Inferior parietal cortex (tissue), 1 donor: Measurements from ENCODE around the gene ANKRD40.

Experiments
- DNase-seq: peaks from one replicate; pipeline ENCODE4 v3.0.0-alpha.2; 2016; ENCODE audit errors: extremely low spot score

Gene ANKRD40

GRCh38 chr17:50668025-50668837 lies 39.5 kb downstream of the ANKRD40 start:
- no peak for DNase-seq

DNA sequence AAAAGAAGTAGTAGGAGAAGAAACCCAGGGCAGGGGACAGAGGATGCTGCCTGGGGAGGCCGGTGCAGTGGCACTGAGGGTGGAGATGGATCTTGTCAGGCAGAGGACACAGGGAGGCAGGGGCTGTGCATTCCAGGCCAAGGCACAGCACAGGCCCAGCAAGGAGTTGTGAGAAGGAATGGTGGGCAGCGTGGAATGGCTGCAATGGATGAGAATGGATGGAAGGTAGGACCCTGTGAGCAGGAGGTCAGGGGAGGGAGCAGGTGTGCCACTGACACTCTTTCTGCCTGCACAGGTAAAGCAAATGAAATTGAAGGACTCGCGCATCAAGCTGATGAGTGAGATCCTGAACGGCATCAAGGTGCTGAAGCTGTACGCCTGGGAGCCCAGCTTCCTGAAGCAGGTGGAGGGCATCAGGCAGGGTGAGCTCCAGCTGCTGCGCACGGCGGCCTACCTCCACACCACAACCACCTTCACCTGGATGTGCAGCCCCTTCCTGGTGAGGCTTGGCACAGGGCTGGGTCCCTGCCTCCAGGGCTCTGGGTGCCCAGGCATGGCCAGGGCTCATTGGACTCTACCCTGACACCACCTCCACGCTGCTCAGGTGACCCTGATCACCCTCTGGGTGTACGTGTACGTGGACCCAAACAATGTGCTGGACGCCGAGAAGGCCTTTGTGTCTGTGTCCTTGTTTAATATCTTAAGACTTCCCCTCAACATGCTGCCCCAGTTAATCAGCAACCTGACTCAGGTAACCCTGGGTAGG lies 40.3 kb downstream of the ANKRD40 start:
- DNase-seq, result no peak

DNA sequence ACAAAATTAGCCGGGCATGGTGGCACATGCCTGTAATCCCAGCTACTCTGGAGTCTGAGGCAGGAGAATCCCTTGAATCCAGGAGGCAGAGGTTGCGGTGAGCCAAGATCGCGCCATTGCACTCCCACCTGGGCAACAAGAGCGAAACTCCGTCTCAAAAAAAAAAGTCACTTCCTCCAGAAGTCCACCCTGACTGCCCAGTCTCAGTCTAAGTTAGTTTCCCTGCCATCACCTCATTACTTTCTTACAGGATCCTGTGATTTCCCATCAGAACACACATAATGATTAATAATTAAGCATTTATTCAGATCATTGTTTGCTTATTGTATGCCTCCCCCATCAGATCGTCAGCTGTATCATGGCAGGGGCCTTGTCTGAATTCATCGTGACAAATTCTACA lies 41.4 kb downstream of the ANKRD40 start:
- no peak for DNase-seq

DNA sequence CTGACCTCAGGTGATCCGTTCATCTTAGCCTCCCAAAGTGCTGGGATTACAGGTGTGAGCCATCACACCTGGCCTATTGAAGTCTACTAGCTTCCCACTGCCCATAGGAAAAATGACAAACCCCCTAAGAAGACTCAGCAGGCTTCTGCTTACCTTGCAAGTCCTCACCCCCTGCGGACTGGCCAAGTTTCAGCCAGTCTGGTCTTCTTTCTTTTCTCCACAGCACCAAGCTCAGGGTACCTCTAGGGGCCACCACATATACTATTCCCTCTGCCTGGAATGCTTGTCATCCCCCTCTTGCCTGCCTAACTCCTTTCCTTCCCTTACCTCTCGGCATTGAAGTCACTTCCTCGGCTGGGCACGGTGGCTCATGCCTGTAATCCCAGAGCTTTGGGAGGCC lies 41.9 kb downstream of the ANKRD40 start:
- no peak for DNase-seq

DNA sequence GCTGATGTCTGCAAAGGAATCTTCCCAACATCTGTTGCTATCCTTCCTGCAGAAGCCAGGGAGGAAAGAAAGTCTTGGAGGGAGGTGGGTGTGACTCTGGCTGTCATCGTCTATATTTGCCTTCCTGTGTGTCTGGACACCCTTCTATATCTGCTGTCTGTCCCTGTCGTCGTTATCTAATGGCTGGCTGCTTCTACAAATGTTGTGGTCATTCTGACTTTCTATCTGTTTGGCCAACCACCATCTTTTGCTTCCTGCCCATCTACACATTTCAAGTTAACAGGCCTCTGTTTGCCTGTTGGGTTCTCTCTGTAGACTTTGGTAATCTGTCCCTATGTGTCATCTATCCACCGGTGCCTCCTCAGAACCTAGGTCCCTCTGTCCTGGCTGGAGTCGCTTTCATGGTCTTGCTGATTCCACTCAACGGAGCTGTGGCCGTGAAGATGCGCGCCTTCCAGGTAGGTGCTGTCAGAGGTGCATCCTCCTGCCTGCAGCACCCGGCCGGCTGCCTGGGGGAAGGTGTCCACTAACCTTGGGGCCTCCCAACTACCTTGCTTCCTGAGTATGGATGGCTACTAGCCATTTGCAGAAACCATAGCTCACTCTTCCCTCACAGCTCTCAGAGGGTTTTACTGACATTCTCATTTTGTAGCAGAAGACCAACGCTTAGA lies 42.8 kb downstream of the ANKRD40 start:
- DNase-seq, result no peak

- no peak for DNase-seq
These were observed 43.8 kb downstream of the ANKRD40 start for GRCh38 chr17:50663812-50664374.

- DNase-seq, result no peak
These were observed 45.0 kb downstream of the ANKRD40 start for GRCh38 chr17:50662632-50663225.

GRCh38 chr17:50661795-50662391 lies 45.8 kb downstream of the ANKRD40 start:
- DNase-seq, result peak; percentile 18

DNA sequence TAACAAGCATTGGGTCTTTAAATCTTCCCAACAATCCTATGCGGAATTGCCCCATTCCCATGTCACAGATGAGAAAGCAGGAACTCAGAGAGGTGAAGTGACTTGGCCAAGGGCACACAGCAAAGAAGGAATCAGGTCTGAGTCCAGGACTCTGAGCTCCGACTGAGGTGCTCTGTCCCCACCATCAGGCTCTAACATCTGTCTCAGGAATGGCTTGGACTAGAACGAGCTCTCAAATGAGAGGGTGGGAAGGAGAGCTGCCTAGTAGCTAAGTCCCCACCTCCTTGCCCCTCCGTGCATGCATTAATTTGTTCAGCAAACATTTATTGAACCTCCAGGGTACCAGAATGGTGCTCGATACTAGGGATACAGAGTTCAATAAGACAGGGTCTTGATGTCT lies 46.4 kb downstream of the ANKRD40 start:
- no peak for DNase-seq

DNA sequence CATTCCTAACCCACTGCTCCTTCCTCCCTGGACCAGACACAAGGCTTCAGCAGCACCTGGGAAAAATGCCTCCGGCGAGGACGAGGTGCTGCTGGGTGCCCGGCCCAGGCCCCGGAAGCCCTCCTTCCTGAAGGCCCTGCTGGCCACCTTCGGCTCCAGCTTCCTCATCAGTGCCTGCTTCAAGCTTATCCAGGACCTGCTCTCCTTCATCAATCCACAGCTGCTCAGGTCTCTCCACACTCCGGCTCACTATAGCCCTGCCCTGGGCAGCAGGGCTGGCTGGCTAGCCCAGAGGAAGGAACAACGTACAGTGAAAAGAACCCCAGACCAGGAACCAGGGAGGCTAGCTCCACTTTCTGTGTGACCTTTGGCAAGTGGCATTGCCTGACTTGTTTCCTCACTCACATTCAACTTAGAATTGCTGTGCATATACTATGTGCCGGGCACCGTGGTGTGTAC lies 46.8 kb downstream of the ANKRD40 start:
- no peak for DNase-seq

DNA sequence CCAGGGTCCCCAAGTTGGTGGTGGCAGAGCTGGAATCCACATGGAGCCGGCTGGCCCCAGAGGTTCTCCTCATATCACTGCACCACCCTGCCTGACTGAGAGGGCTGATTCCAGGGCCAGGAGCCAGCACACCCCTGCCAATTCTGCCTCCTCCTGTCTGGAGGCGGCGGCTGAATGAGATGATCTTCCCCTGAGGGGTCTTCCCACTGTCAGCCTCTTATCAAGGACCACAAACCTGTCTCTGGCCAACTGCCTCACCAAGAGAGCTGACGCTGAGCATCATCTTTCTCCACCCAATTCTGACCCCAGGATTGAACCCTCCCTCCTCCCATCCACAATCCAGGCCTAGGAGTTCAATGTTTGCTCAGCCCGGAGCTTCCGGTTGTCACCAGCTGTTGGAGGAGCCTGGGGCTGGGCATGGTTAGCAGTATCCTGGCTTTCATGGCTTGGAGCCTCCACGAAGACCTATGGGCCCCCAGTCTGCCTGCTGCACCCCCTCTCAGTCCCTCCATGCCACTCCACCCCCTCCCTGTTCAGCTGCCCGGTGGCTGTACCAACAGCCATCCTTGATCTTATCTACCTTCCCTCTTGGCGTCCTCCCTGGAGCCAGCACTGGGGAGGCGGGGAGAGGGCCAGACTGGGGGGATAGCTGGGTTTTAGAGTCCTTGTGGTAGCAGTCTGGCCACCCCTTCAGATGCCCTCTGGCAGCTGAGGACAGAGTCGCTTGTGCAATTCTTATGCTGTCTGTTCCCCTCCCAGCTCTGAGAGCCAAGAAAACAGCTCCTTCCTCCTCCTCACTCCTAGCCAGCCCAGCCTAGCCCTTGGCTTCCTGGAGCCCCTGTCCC lies 47.5 kb downstream of the ANKRD40 start:
- DNase-seq, result no peak

DNA sequence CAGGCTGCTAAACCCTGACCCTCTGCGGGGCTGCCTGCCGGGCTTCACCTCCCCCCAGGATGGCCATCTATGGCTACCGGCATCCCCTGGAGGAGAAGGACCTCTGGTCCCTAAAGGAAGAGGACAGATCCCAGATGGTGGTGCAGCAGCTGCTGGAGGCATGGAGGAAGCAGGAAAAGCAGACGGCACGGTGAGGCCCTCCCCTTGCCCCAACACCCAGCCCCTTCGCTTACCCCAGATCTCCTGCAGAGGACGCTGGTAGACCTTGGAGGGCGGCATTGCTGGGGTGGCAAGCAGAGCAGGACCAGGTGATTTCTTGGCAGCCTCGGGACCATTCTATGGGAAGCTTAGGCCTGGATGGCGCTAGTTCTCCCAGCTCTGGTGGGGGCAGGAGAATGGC lies 48.5 kb downstream of the ANKRD40 start:
- no peak for DNase-seq

DNA sequence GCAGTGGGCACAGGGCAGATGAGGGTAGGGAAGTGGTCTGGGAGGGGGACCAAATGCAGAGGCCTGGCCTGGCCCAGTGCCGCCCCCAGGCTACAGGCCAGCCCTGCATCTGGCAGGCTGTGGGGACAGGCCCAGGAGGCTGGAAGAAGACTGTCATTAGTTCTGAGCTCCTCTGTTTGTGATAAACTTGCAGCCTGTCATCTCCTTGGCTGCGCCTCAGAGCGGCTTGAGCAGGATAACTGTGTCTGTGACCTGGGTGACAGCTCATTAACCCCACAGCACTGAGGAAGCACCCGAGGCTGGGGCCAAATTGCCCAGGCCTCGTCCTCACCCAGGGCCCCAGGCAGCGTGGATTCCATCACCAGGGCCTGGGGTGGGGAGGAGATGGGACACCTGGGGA lies 49.1 kb downstream of the ANKRD40 start:
- no peak for DNase-seq

GRCh38 chr17:50657627-50658026 lies 50.1 kb downstream of the ANKRD40 start:
- DNase-seq, result no peak

- no peak for DNase-seq
These were observed 50.7 kb downstream of the ANKRD40 start for GRCh38 chr17:50657054-50657453.

GRCh38 chr17:50656509-50656908 lies 51.2 kb downstream of the ANKRD40 start:
- DNase-seq, result no peak

- DNase-seq, result no peak
These were observed 54.0 kb downstream of the ANKRD40 start for GRCh38 chr17:50653738-50654137.

DNA sequence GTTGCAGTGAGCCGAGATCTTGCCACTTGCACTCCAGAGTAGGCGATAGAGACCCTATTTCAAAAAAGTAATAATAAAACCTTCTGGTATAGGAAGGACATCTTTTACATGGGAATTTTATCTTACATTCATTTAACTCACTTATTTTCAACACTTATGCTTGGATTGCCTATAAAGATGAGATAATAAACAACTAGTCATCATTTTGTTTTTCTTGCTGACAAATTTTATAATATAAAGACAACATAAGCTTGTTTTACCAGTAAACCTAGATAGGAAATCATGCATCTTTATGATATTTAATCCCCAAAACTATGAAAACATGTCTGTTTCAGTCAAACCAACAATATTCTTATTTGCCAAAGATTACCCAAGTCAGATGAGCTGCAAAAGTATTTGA lies 56.1 kb downstream of the ANKRD40 start:
- no peak for DNase-seq

GRCh38 chr17:50649042-50649908 lies 58.4 kb downstream of the ANKRD40 start:
- DNase-seq, result no peak
